ENCODE data around the gene LRG1.

LRG1 gene

GRCh38 chr19:4504891-4505569 is 34.8 kb downstream of the LRG1 start:
- in situ Hi-C loops (cut with HindIII; ENCODE audit: low sequenced_read_pairs) = no loop called here
- no peak for DNase-seq (ENCODE audit: low read depth, low spot score)
- TF ChIP-seq CTCF (IDR thresholded peaks at IDR 0.05; ENCODE audit: low read depth, low read length) = no peak
- H3K4me3 ChIP-seq (ENCODE audit: low read depth, low read length) = no peak overlapping the region

GRCh38 chr19:4504297-4504701 is 35.5 kb downstream of the LRG1 start:
- in situ Hi-C loops (cut with HindIII; ENCODE audit: low sequenced_read_pairs) = no loop called here
- DNase-seq (ENCODE audit: low read depth, low spot score) = no peak
- H3K4me3 ChIP-seq (ENCODE audit: low read depth, low read length) = no peak overlapping the region
- TF ChIP-seq CTCF (IDR thresholded peaks at IDR 0.05; ENCODE audit: low read depth, low read length) = no peak

GRCh38 chr19:4503825-4504170 is 36.0 kb downstream of the LRG1 start:
- no peak for TF ChIP-seq CTCF (IDR thresholded peaks at IDR 0.05; ENCODE audit: low read depth, low read length)

GRCh38 chr19:4503132-4503824 is 36.6 kb downstream of the LRG1 start:
- DNase-seq (ENCODE audit: low read depth, low spot score) = no peak
- H3K4me3 ChIP-seq (ENCODE audit: low read depth, low read length) = no peak overlapping the region
- TF ChIP-seq CTCF (IDR thresholded peaks at IDR 0.05; ENCODE audit: low read depth, low read length) = no peak
- in situ Hi-C loops (cut with HindIII; ENCODE audit: low sequenced_read_pairs) = no loop called here

More at GRCh38 chr19:4503825-4504170, 36.0 kb downstream of the LRG1 start:
- no peak for DNase-seq (ENCODE audit: low read depth, low spot score)
- in situ Hi-C loops (cut with HindIII; ENCODE audit: low sequenced_read_pairs) = no loop called here
- no peak overlapping the region for H3K4me3 ChIP-seq (ENCODE audit: low read depth, low read length)

GRCh38 chr19:4502282-4503131 is 37.3 kb downstream of the LRG1 start:
- no peak overlapping the region for H3K4me3 ChIP-seq (ENCODE audit: low read depth, low read length)
- TF ChIP-seq CTCF (IDR thresholded peaks at IDR 0.05; ENCODE audit: low read depth, low read length) = no peak
- DNase-seq (ENCODE audit: low read depth, low spot score) = no peak
- in situ Hi-C loops (cut with HindIII; ENCODE audit: low sequenced_read_pairs) = no loop called here

- no peak for TF ChIP-seq CTCF (IDR thresholded peaks at IDR 0.05; ENCODE audit: low read depth, low read length)
- in situ Hi-C loops (cut with HindIII; ENCODE audit: low sequenced_read_pairs) = no loop called here
These were observed 38.1 kb downstream of the LRG1 start for GRCh38 chr19:4501691-4502090.

More at GRCh38 chr19:4501691-4502090, 38.1 kb downstream of the LRG1 start:
- no peak overlapping the region for H3K4me3 ChIP-seq (ENCODE audit: low read depth, low read length)
- no peak for DNase-seq (ENCODE audit: low read depth, low spot score)

All from astrocyte of the spinal cord (primary cell).